HG03469 (cell line): ENCODE results near the gene ZFHX3.
A peak's percentile ranks its signal among the peaks of the same experiment; 100 is the strongest.

Experiments
- ATAC-seq: cut with Tn5 transposase; IDR thresholded peaks from one replicate; pipeline ENCODE4 v1.9.1; 2021; ENCODE audit warnings: mild to moderate bottlenecking, moderate library complexity, moderate number of reproducible peaks; ENCODE audit not compliant: unreplicated experiment

ZFHX3 gene

GRCh38 chr16:72785886-72786285 is 262.0 kb downstream of the ZFHX3 start:
- ATAC-seq: no peak

- ATAC-seq: no peak
Observed at GRCh38 chr16:72785171-72785570, 262.8 kb downstream of the ZFHX3 start.

- no peak for ATAC-seq
Observed at GRCh38 chr16:72783716-72784318, 264.1 kb downstream of the ZFHX3 start.

- no peak for ATAC-seq
Observed at GRCh38 chr16:72769876-72770275, 278.1 kb downstream of the ZFHX3 start.

GRCh38 chr16:72768591-72768990 is 279.3 kb downstream of the ZFHX3 start:
- no peak for ATAC-seq

- ATAC-seq: no peak
Observed at GRCh38 chr16:72766506-72766905, 281.4 kb downstream of the ZFHX3 start.

- no peak for ATAC-seq
Observed at GRCh38 chr16:72764015-72764654, 283.8 kb downstream of the ZFHX3 start.

- no peak for ATAC-seq
Observed at GRCh38 chr16:72760581-72760980, 287.3 kb downstream of the ZFHX3 start.

GRCh38 chr16:72753881-72754280 is 294.0 kb downstream of the ZFHX3 start:
- ATAC-seq: no peak

- no peak for ATAC-seq
Observed at GRCh38 chr16:72752004-72752695, 295.8 kb downstream of the ZFHX3 start.

GRCh38 chr16:72751076-72751475 is 296.9 kb downstream of the ZFHX3 start:
- no peak for ATAC-seq

GRCh38 chr16:72749091-72749490 is 298.8 kb downstream of the ZFHX3 start:
- ATAC-seq: no peak

GRCh38 chr16:72744076-72744793 is 303.7 kb downstream of the ZFHX3 start:
- no peak for ATAC-seq

- ATAC-seq: peak; percentile 65
Observed at GRCh38 chr16:72743011-72743761, 304.7 kb downstream of the ZFHX3 start.

GRCh38 chr16:72740347-72740746 is 307.6 kb downstream of the ZFHX3 start:
- no peak for ATAC-seq

GRCh38 chr16:72739577-72739976 is 308.4 kb downstream of the ZFHX3 start:
- ATAC-seq: no peak

GRCh38 chr16:72736074-72736473 is 311.9 kb downstream of the ZFHX3 start:
- no peak for ATAC-seq
